ENCODE measurements around the gene ZNF81.
"Not testable (repeated sequence)": the region's sequence is repeated elsewhere in the genome, so short reads cannot be mapped to it uniquely, and the experiment has no call there.

Gene ZNF81

GRCh38 chrX:47843363-47843762, 6.7 kb downstream of the ZNF81 start:
- no peak for DNase-seq (ENCODE audit: low read depth in 1 of 2, low spot score in 1 of 2)

DNA sequence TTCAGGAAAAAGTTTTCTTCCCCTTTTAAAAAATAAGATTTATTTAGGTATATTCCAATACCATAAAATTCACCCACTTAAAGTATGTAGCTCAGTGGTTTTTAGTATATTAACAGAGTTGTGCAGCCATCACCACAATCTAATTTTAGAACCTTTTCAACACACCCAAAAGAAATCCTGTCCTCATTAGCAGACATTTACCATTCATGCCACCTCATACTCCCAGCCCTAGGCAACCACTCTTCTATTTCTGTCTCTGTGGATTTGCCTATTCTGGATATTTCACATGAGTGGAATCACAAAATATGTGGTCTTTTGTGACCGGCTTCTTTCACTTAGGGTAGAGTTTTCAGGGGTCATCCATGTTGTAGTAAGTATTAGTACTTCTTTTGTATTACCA, 7.4 kb downstream of the ZNF81 start:
- no peak for DNase-seq (ENCODE audit: low read depth in 1 of 2, low spot score in 1 of 2)

GRCh38 chrX:47846040-47846439, 9.3 kb downstream of the ZNF81 start:
- no peak for DNase-seq (ENCODE audit: low read depth in 1 of 2, low spot score in 1 of 2)

- DNase-seq (ENCODE audit: low read depth in 1 of 2, low spot score in 1 of 2) = no peak
Observed at GRCh38 chrX:47849778-47850177, 13.1 kb downstream of the ZNF81 start.

- not testable (repeated sequence) for DNase-seq (ENCODE audit: low read depth in 1 of 2, low spot score in 1 of 2)
Observed at GRCh38 chrX:47850389-47850788, 13.7 kb downstream of the ZNF81 start.

GRCh38 chrX:47850901-47851300, 14.2 kb downstream of the ZNF81 start:
- DNase-seq (ENCODE audit: low read depth in 1 of 2, low spot score in 1 of 2) = no peak

- no peak for DNase-seq (ENCODE audit: low read depth in 1 of 2, low spot score in 1 of 2)
Observed at GRCh38 chrX:47854474-47854873, 17.8 kb downstream of the ZNF81 start.

DNA sequence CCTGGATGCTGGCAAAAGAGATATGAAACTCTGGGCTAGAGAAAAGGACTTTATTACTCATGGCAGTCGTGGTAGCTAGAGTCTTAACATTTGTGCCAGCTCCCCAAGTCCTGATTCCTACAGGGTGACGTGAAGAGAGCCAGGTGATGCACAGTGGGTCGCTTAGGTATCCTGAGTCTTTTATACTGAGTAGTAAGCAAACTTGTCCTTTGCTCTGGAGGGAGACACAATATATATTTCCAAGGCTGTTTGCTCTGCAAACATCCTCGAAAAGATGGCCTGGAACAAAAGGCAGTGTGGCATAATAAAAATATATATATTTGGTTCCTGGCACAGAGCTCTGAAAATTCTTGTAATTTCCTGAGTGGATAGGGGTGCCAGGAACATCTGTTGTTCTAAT, 23.0 kb downstream of the ZNF81 start:
- DNase-seq (ENCODE audit: low read depth in 1 of 2, low spot score in 1 of 2) = no peak

DNA sequence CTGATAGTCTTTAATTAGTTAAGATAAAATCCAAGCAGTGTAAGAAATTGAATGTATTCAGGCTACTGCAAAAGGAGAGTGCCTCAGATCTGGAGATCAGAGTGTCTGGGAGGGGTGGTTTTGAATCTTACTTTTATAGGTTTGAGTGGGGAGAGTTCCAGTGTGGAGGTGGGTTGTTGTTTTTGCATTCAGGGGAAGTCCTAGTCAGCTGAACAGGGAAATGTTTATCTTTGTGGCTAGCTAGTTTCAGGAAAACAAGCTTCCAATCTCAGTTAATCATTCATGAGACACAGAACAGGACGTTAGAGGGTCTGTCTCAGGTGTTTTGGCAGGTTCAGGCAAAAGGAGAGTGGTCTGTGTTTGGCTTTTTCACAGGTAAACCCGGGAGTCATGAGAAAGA, 26.0 kb downstream of the ZNF81 start:
- DNase-seq (ENCODE audit: low read depth in 1 of 2, low spot score in 1 of 2) = no peak

DNA sequence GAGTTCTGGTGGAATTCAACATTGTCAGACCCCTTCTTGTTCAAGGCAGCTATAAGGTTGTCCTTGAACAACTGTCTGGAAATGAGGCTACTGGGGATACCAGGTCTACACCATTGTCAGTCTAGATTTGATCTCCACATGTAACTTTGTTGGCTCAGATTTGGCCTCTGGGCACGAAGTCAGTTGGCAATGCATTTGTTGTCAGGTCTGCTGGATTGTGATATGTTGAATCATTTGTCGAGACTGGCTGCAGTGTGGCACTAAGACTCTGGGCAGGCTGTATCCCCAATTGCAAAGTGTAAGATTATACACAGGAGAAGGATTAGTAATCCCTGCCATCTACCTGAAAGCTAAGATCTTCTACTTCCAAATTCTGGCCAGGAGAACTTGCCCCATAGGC, 26.5 kb downstream of the ZNF81 start:
- DNase-seq (ENCODE audit: low read depth in 1 of 2, low spot score in 1 of 2) = no peak

GRCh38 chrX:47864300-47864699, 27.6 kb downstream of the ZNF81 start:
- no peak for DNase-seq (ENCODE audit: low read depth in 1 of 2, low spot score in 1 of 2)

GRCh38 chrX:47864785-47865184, 28.1 kb downstream of the ZNF81 start:
- DNase-seq (ENCODE audit: low read depth in 1 of 2, low spot score in 1 of 2) = no peak

DNA sequence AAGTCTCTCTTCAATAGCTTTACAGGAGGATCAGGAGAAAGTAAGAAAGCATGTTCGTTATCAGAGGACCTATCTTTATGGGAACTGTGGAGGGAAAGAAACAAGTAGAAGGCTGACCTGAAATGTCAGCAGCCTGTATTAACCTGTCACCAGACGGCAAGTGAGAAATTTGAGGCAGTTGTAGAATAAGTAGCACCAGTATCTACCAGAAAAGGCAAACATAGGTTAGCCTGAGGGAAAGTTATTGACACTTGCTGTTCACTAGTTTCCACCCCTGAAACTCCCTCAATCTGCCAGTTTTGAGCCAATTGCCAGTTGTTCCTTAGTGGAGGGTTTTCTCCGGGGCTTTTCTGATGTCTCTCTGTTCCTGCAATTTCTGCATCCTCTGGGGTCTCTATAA, 36.4 kb downstream of the ZNF81 start:
- no peak for DNase-seq (ENCODE audit: low read depth in 1 of 2, low spot score in 1 of 2)

DNA sequence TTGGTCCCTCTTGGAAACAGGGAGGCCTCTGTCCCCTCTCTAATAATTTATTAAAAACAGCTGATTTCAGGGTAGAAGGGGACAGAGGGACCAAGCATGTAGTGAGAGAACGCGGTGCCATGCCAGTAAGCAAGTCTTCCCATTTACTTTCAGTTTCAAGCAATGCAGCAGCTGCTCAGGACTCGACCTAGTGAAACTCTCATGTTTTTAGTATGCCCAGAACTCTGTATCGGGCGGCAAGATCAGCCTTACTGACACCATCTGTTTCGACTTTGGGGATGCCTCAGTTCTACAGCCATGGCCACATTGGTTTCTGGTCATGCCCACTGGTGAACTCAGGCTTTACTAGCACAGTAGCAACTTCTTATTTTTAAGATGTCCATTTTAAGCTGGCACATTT, 40.6 kb downstream of the ZNF81 start:
- no peak for DNase-seq (ENCODE audit: low read depth in 1 of 2, low spot score in 1 of 2)

- DNase-seq (ENCODE audit: low read depth in 1 of 2, low spot score in 1 of 2) = no peak
Observed at GRCh38 chrX:47878198-47878597, 41.5 kb downstream of the ZNF81 start.

- no peak for DNase-seq (ENCODE audit: low read depth in 1 of 2, low spot score in 1 of 2)
Observed at GRCh38 chrX:47879463-47879862, 42.8 kb downstream of the ZNF81 start.

GRCh38 chrX:47880927-47881326, 44.2 kb downstream of the ZNF81 start:
- DNase-seq (ENCODE audit: low read depth in 1 of 2, low spot score in 1 of 2) = no peak

DNA sequence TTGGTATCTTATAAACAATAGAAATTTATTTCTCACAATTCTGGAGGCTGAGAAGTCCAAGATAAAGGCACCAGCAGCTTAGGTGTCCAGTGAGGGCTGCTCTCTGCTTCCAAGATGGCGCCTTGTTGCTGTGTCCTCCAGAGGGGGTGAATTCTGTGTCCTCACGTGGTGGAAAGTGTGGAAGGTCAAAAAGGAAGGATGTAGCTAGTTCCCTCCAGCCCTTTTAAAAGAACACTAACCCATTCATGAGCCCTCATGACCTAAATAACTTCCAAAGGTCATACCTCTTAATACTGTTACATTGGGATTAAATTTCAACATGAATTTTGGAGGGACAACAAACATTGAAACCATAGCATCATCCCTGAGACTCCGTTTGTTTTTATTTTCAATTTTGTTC, 48.8 kb downstream of the ZNF81 start:
- DNase-seq (ENCODE audit: low read depth in 1 of 2, low spot score in 1 of 2) = no peak

GRCh38 chrX:47898024-47898423, 61.3 kb downstream of the ZNF81 start:
- DNase-seq (ENCODE audit: low read depth in 1 of 2, low spot score in 1 of 2) = no peak

DNA sequence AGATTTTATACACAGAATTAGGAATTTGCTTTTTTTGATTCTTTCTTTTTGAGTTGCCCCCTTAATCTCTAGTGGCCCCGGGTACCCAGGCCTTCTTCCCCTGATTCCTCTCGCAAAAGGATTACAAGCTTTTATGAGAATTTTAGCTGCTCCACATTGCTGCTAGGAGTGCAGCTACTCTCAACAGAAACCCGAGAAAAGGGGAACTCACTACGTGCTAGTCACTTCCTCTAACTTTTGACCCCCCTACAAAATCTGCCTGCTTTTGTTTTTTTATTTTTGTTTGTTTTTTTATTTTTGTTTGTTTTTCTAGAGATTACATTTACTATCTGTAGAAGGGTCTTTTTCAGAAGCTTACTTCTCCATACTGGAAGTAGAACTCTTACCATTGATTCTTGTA, 64.1 kb downstream of the ZNF81 start:
- DNase-seq (ENCODE audit: low read depth in 1 of 2, low spot score in 1 of 2) = no peak

DNA sequence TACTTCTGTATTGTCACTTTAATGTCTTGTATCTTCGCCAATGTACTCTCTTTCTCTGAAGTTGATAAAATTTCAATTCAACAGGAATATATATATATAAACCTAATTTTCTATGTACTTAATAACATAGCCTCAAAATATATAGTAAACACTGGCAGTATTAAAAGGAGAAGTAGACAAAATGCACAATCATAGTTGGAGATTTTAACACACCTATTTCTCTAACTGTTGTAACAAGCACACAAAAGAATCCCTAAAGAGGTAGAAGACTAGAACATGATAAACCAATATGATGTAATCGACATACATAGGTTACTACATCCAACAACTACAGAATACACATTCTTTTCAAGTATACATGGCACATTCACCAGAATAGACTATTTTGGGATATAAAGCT, 65.5 kb downstream of the ZNF81 start:
- no peak for DNase-seq (ENCODE audit: low read depth in 1 of 2, low spot score in 1 of 2)

GRCh38 chrX:47915886-47916493, 79.3 kb downstream of the ZNF81 start:
- no peak for DNase-seq (ENCODE audit: low read depth in 1 of 2, low spot score in 1 of 2)

DNA sequence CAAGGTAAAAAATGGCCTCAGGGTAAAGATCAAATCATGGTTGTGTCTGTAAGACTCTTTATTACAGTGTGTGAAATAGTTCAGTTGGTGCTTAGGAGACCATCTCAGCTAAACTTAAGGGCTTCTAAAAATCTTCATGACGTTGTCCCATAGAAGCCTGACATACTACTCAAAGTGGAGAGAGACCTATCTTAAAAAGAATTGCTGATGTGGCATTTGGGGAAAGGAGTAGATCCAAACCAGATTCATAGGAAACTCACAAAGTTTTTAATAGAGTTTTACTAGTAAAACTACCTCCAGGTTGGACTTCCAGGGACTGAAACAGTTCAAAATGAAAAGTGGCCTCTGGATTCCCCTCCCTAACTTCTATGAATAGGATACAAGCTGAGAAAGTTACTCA, 81.6 kb downstream of the ZNF81 start:
- no peak for DNase-seq (ENCODE audit: low read depth in 1 of 2, low spot score in 1 of 2)

DNA sequence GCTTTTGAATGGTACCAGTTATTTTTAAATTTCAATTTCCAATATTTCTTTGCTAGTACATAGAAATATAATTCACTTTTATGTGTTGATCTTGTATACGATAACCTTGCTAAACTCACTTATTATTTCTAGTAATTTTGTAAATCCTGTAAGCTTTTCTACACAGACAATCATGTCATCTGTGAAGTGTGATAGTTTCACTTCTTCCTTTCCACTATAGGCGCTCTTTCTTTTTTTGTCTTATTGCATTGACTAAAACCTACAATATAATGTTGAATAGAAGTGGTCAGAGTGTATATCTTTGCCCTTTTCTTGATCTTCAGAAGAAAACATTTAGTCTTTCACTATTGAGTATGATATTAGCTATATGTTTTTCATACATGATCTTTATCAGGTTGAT, 90.5 kb downstream of the ZNF81 start:
- no peak for DNase-seq (ENCODE audit: low read depth in 1 of 2, low spot score in 1 of 2)
